IMR-90 (cell line): ENCODE data around the gene TENM4. TPM values are rescaled to one million over a fixed set of nuclear protein-coding genes. Genes with fewer than 3 reads are reported as not detected.

ENCODE experiments used
- ATAC-seq: fragments of 200-7000 bp; cut with Tn5 transposase; 2 replicates; pipeline ENCODE4 v1.9.1; 2020; ENCODE audit warnings: low read depth, mild to moderate bottlenecking, moderate library complexity
- BruUV-seq: library from RNA; stranded (reverse); fragments of 400-500 nt; replicated peaks from 2 replicates; lab custom pipeline; 2021; lab: Mats Ljungman, UMichigan
- CTCF ChIA-PET: fragments of 300-600 bp; formaldehyde crosslinking; extraction: SDS; loops from one replicate; lab custom pipeline; 2021; ENCODE audit warnings: antibody characterized with exemption; lab: Yijun Ruan, JAX
- POLR2A ChIA-PET: fragments of 300-600 bp; sonication (Branson Sonifier 250); formaldehyde crosslinking; loops from one replicate; lab custom pipeline; 2022; ENCODE audit warnings: antibody characterized with exemption; ENCODE audit not compliant: unreplicated experiment; lab: Charles Lee
- DNase-seq: peaks from one replicate; pipeline ENCODE4 v3.0.0; 2013
- H2AFZ ChIP-seq: replicated peaks from 2 replicates; pipeline ENCODE3; 2013; ENCODE audit warnings: low read length, mild to moderate bottlenecking; ENCODE audit not compliant: poor library complexity
- H2AK5ac ChIP-seq: 2 replicates; pipeline ENCODE4 v1.6.1; 2013; ENCODE audit warnings: low read depth, low read length, inconsistent platforms
- H2AK9ac ChIP-seq: replicated peaks from 2 replicates; pipeline ENCODE3; 2013; ENCODE audit warnings: mild to moderate bottlenecking, low read depth, low read length, moderate library complexity; ENCODE audit not compliant: poor library complexity
- H2BK120ac ChIP-seq: 2 replicates; pipeline ENCODE4 v1.6.1; 2013; ENCODE audit warnings: low read depth, low read length, inconsistent platforms
- H2BK15ac ChIP-seq: 3 replicates; pipeline ENCODE4 v1.6.1; 2013; ENCODE audit warnings: low read depth, low read length, inconsistent platforms
- H2BK20ac ChIP-seq: 2 replicates; pipeline ENCODE4 v1.6.1; 2013; ENCODE audit warnings: low read depth, mild to moderate bottlenecking, inconsistent platforms, low read length, moderate library complexity
- H2BK5ac ChIP-seq: 2 replicates; pipeline ENCODE4 v1.6.1; 2013; ENCODE audit warnings: mild to moderate bottlenecking, low read depth, low read length, inconsistent platforms; ENCODE audit not compliant: poor library complexity, severe bottlenecking
- H3K14ac ChIP-seq: replicated peaks from 2 replicates; pipeline ENCODE4 v1.6.1; 2013; ENCODE audit warnings: low read depth, low read length, inconsistent platforms
- H3K18ac ChIP-seq: 2 replicates; pipeline ENCODE4 v1.6.1; 2013; ENCODE audit warnings: low read depth, low read length, control low read depth
- H3K23ac ChIP-seq: 2 replicates; pipeline ENCODE4 v1.6.1; 2013; ENCODE audit warnings: low read depth, low read length, inconsistent platforms
- H3K27ac ChIP-seq: 2 replicates; pipeline ENCODE4 v1.5.1; 2013; ENCODE audit warnings: mild to moderate bottlenecking, control low read depth, low read length; ENCODE audit not compliant: insufficient read depth
- H3K27me3 ChIP-seq: 2 replicates; pipeline ENCODE4 v1.6.1; 2013; ENCODE audit warnings: low read length; ENCODE audit not compliant: control insufficient read depth, insufficient read depth
- H3K36me3 ChIP-seq: 2 replicates; pipeline ENCODE4 v1.6.1; 2013; ENCODE audit warnings: low read length, mixed read lengths; ENCODE audit not compliant: control insufficient read depth, insufficient read depth
- H3K4ac ChIP-seq: 2 replicates; pipeline ENCODE4 v1.6.1; 2013; ENCODE audit warnings: low read depth, low read length, inconsistent platforms
- H3K4me1 ChIP-seq: 2 replicates; pipeline ENCODE4 v1.6.1; 2013; ENCODE audit warnings: low read length, mixed read lengths; ENCODE audit not compliant: control insufficient read depth, insufficient read depth
- H3K4me2 ChIP-seq: 2 replicates; pipeline ENCODE4 v1.6.1; 2013; ENCODE audit warnings: low read depth, mild to moderate bottlenecking, control low read depth, low read length, moderate library complexity
- H3K4me3 ChIP-seq: 2 replicates; pipeline ENCODE4 v1.5.1; 2013; ENCODE audit warnings: low read depth, mild to moderate bottlenecking, control low read depth, low read length, moderate library complexity; ENCODE audit not compliant: insufficient read depth
- H3K56ac ChIP-seq: 2 replicates; pipeline ENCODE4 v1.6.1; 2013; ENCODE audit warnings: low read length, inconsistent platforms; ENCODE audit not compliant: insufficient read depth; ENCODE audit errors: extremely low read depth
- H3K79me1 ChIP-seq, 2 experiments: 2 replicates each; pipeline ENCODE4 v1.6.1; 2013; ENCODE audit warnings: low read length in 2 of 2, inconsistent platforms in 1 of 2, low read depth in 1 of 2
- H3K9ac ChIP-seq: 2 replicates; pipeline ENCODE4 v1.6.1; 2013; ENCODE audit warnings: low read depth, low read length, control low read depth
- H3K9me1 ChIP-seq: 2 replicates; pipeline ENCODE4 v1.6.1; 2013; ENCODE audit warnings: low read length, inconsistent platforms; ENCODE audit not compliant: insufficient read depth
- H3K9me3 ChIP-seq: 2 replicates; pipeline ENCODE4 v1.6.1; 2013; ENCODE audit warnings: low read length; ENCODE audit not compliant: control insufficient read depth, insufficient read depth
- H4K20me1 ChIP-seq: 2 replicates; pipeline ENCODE4 v1.6.1; 2013; ENCODE audit warnings: low read length, inconsistent platforms; ENCODE audit not compliant: insufficient read depth
- H4K5ac ChIP-seq: 2 replicates; pipeline ENCODE4 v1.6.1; 2013; ENCODE audit warnings: mild to moderate bottlenecking, low read depth, low read length, control low read depth
- H4K8ac ChIP-seq, 2 experiments: 2 replicates each; pipeline ENCODE4 v1.6.1; 2013; ENCODE audit warnings: low read depth in 2 of 2, low read length in 2 of 2, control low read depth in 1 of 2, inconsistent platforms in 1 of 2
- H4K91ac ChIP-seq: 2 replicates; pipeline ENCODE4 v1.6.1; 2013; ENCODE audit warnings: low read depth, low read length, inconsistent platforms; ENCODE audit not compliant: insufficient read depth
- BHLHE40 ChIP-seq: fragments of 150-350 bp; IDR thresholded peaks from 2 replicates; pipeline ENCODE4 v1.6.1; 2016; ENCODE audit warnings: mild to moderate bottlenecking, low read depth, low read length
- CEBPB ChIP-seq: IDR thresholded peaks from 2 replicates; pipeline ENCODE4 v1.6.1; 2012; ENCODE audit warnings: low read depth, low read length, improper control_type of control experiment
- CHD1 ChIP-seq: IDR thresholded peaks from 2 replicates; pipeline ENCODE4 v1.6.1; 2012; ENCODE audit warnings: low read depth, low read length, improper control_type of control experiment
- FOS ChIP-seq: fragments of 150-350 bp; IDR thresholded peaks from 2 replicates; pipeline ENCODE4 v1.6.1; 2016; ENCODE audit warnings: low read depth, low read length
- MAFK ChIP-seq: IDR thresholded peaks from 2 replicates; pipeline ENCODE4 v1.6.1; 2012; ENCODE audit warnings: low read depth, low read length, improper control_type of control experiment
- MAZ ChIP-seq: IDR thresholded peaks from 2 replicates; pipeline ENCODE4 v1.6.1; 2012; ENCODE audit warnings: low read depth, mild to moderate bottlenecking, low read length, improper control_type of control experiment, moderate library complexity, borderline replicate concordance
- MXI1 ChIP-seq: IDR thresholded peaks from 2 replicates; pipeline ENCODE4 v1.6.1; 2012; ENCODE audit warnings: low read depth, mild to moderate bottlenecking, low read length, moderate library complexity, borderline replicate concordance
- NFE2L2 ChIP-seq: fragments of 150-350 bp; IDR thresholded peaks from 2 replicates; pipeline ENCODE4 v1.6.1; 2016; ENCODE audit warnings: low read depth, mild to moderate bottlenecking, low read length
- POLR2A ChIP-seq: IDR thresholded peaks from 2 replicates; pipeline ENCODE4 v1.6.1; 2012; ENCODE audit warnings: mild to moderate bottlenecking, low read depth, low read length
- RCOR1 ChIP-seq: IDR thresholded peaks from 2 replicates; pipeline ENCODE4 v1.6.1; 2012; ENCODE audit warnings: mild to moderate bottlenecking, low read length, improper control_type of control experiment; ENCODE audit not compliant: insufficient replicate concordance
- RFX5 ChIP-seq: IDR thresholded peaks from 2 replicates; pipeline ENCODE4 v1.8.0; 2012; ENCODE audit warnings: low read depth, mild to moderate bottlenecking, low read length, moderate library complexity
- SMC3 ChIP-seq: fragments of 150-350 bp; IDR thresholded peaks from 2 replicates; pipeline ENCODE4 v1.6.1; 2016; ENCODE audit warnings: low read depth, mild to moderate bottlenecking, antibody characterized with exemption, low read length, moderate library complexity
- dilution Hi-C: fragments of 300-500 bp; cut with HindIII; formaldehyde crosslinking; loops from one replicate; pipeline ENCODE4 v1.14.3; 2018; ENCODE audit warnings: low sequenced_read_pairs; ENCODE audit not compliant: unreplicated experiment
- in situ Hi-C: fragments of 300-500 bp; cut with MboI; formaldehyde crosslinking; loops from 3 replicates; pipeline ENCODE4 v1.14.3; 2019; ENCODE audit warnings: low sequenced_read_pairs, inconsistent platforms, mixed read lengths
- intact Hi-C: fragments of 100-400 bp; cut with micrococcal nuclease; formaldehyde crosslinking; loops from 2 replicates; pipeline ENCODE4 v1.10.0; 2022
- polyA plus RNA-seq, 3 experiments: library from polyadenylated mRNA; depleted of rRNA; stranded (reverse); fragments of >200 nt; gene quantifications; 2 replicates each; pipeline ENCODE4 v1.2.3, GENCODE V29; 2012; ENCODE audit warnings: low replicate concordance in 1 of 3
- total RNA-seq: library from RNA; depleted of rRNA; stranded (reverse); fragments of >200 nt; gene quantifications from 2 replicates; pipeline ENCODE4 v1.2.3, GENCODE V29; 2012
- TF ChIP-seq, protein P1 (sequence below): conservative IDR thresholded peaks from 2 replicates; pipeline ENCODE4 v1.5.1; 2012; ENCODE audit warnings: mild to moderate bottlenecking, low read depth, low read length, improper control_type of control experiment
- TF ChIP-seq, protein P2 (sequence below): fragments of 150-350 bp; IDR thresholded peaks from 2 replicates; pipeline ENCODE4 v1.6.1; 2016; ENCODE audit warnings: low read depth, mild to moderate bottlenecking, low read length, moderate library complexity, borderline replicate concordance
- TF ChIP-seq, protein P3 (sequence below): fragments of 150-350 bp; IDR thresholded peaks from 2 replicates; pipeline ENCODE4 v1.6.1; 2017; ENCODE audit warnings: mild to moderate bottlenecking, antibody characterized with exemption, low read length, low read depth

The TENM4 gene
- total and polyA plus RNA-seq, 2 of the 4 experiments (the other 2 are of a cell fraction) = 7.4 to 9.0 TPM

DNA sequence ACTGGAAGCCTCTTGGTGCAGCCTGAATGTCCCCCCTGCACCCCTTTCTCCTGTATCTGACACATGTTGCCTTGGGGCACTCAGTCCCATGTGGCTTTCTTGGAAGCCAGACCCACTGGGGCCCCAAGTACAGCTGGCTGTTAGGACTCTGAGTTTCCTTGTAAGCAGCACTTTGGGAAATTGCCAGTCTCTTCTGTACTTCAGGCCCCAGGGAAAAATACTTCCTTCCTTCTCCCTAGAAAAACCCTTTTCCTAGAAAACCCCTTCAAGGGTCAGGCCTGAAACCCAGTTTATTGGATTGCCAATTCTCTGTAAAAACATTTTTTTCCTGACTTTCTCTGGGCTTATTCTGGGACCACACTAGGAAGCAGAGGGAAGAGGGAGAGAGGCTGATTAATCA, 360.3 kb downstream of the TENM4 start:
- no peaks in the 10 kb centered on the region for H3K9me3 ChIP-seq
- no peak overlapping the region for H2AFZ ChIP-seq
- H2AK9ac ChIP-seq = no peak overlapping the region
- H3K27ac ChIP-seq = no peak overlapping the region
- H3K4ac ChIP-seq = peak overlapping the region; percentile 24; the same call in 1 of the 2 replicates
- H3K4me2 ChIP-seq = no peak overlapping the region
- H2BK120ac ChIP-seq = no peak overlapping the region
- peak overlapping the region; percentile 10; the same call in 1 of the 2 replicates for H2BK20ac ChIP-seq
- ATAC-seq (peak; percentile 21), DNase-seq (peak; percentile 22)
- H4K5ac ChIP-seq = no peak overlapping the region
- BruUV-seq = no TSS peak
- intact Hi-C loops = loop anchor here (10.0 kb wide), 1 partner anchor 286 kb away; no protein-coding TSS in a partner anchor
- no peaks in the 10 kb centered on the region for H4K20me1 ChIP-seq
- ChIA-PET POLR2A (no interaction called here), CTCF (no interaction called here)
- no peak overlapping the region for H3K56ac ChIP-seq
- no peaks in the 10 kb centered on the region for H3K79me1 ChIP-seq
- H4K8ac ChIP-seq = peak overlapping the region in 1 of 2 experiments; percentile 52; a peak in 1 of 4 replicates
- no peak overlapping the region for H3K4me3 ChIP-seq
- H3K18ac ChIP-seq = peak overlapping the region; percentile 31; the same call in 1 of the 2 replicates
- peak overlapping the region; percentile 33; the same call in 1 of the 2 replicates for H2AK5ac ChIP-seq
- no peak overlapping the region for H2BK5ac ChIP-seq
- TF ChIP-seq NFE2L2 (no peak), MAZ (no peak), SMC3 (no peak), MXI1 (no peak), BHLHE40 (no peak), CHD1 (no peak), FOS (no peak), POLR2A (no peak), RCOR1 (no peak), CEBPB (no peak), MAFK (no peak), RFX5 (no peak)
- TF ChIP-seq, protein P1, sequence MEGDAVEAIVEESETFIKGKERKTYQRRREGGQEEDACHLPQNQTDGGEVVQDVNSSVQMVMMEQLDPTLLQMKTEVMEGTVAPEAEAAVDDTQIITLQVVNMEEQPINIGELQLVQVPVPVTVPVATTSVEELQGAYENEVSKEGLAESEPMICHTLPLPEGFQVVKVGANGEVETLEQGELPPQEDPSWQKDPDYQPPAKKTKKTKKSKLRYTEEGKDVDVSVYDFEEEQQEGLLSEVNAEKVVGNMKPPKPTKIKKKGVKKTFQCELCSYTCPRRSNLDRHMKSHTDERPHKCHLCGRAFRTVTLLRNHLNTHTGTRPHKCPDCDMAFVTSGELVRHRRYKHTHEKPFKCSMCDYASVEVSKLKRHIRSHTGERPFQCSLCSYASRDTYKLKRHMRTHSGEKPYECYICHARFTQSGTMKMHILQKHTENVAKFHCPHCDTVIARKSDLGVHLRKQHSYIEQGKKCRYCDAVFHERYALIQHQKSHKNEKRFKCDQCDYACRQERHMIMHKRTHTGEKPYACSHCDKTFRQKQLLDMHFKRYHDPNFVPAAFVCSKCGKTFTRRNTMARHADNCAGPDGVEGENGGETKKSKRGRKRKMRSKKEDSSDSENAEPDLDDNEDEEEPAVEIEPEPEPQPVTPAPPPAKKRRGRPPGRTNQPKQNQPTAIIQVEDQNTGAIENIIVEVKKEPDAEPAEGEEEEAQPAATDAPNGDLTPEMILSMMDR = no peak
- TF ChIP-seq, protein P2, sequence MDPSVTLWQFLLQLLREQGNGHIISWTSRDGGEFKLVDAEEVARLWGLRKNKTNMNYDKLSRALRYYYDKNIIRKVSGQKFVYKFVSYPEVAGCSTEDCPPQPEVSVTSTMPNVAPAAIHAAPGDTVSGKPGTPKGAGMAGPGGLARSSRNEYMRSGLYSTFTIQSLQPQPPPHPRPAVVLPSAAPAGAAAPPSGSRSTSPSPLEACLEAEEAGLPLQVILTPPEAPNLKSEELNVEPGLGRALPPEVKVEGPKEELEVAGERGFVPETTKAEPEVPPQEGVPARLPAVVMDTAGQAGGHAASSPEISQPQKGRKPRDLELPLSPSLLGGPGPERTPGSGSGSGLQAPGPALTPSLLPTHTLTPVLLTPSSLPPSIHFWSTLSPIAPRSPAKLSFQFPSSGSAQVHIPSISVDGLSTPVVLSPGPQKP = no peak
- TF ChIP-seq, protein P3, sequence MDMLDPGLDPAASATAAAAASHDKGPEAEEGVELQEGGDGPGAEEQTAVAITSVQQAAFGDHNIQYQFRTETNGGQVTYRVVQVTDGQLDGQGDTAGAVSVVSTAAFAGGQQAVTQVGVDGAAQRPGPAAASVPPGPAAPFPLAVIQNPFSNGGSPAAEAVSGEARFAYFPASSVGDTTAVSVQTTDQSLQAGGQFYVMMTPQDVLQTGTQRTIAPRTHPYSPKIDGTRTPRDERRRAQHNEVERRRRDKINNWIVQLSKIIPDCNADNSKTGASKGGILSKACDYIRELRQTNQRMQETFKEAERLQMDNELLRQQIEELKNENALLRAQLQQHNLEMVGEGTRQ = no peak
- in situ Hi-C loops = no loop called here
- H3K9me1 ChIP-seq = peaks cover 6% of the 10 kb centered on the region
- H3K23ac ChIP-seq = no peak overlapping the region
- no peaks in the 10 kb centered on the region for H3K27me3 ChIP-seq
- H3K4me1 ChIP-seq = peaks cover 12% of the 10 kb centered on the region
- no peaks in the 10 kb centered on the region for H3K36me3 ChIP-seq
- H4K91ac ChIP-seq = no peak overlapping the region
- H3K14ac ChIP-seq = no peak overlapping the region; the same call in 1 of the 2 replicates
- no peak overlapping the region for H3K9ac ChIP-seq
- 0 out of 3 replicates have a peak overlapping the region, but pooled peaks have one; percentile 61 for H2BK15ac ChIP-seq
- dilution Hi-C loops = no loop called here
